ENCODE results near the gene CFAP46. TPM values are rescaled to one million over a fixed set of nuclear protein-coding genes. Genes with fewer than 3 reads are reported as not detected.

CFAP46 gene
- total RNA-seq, 4 donors from 2014 or later, result not detected

DNA sequence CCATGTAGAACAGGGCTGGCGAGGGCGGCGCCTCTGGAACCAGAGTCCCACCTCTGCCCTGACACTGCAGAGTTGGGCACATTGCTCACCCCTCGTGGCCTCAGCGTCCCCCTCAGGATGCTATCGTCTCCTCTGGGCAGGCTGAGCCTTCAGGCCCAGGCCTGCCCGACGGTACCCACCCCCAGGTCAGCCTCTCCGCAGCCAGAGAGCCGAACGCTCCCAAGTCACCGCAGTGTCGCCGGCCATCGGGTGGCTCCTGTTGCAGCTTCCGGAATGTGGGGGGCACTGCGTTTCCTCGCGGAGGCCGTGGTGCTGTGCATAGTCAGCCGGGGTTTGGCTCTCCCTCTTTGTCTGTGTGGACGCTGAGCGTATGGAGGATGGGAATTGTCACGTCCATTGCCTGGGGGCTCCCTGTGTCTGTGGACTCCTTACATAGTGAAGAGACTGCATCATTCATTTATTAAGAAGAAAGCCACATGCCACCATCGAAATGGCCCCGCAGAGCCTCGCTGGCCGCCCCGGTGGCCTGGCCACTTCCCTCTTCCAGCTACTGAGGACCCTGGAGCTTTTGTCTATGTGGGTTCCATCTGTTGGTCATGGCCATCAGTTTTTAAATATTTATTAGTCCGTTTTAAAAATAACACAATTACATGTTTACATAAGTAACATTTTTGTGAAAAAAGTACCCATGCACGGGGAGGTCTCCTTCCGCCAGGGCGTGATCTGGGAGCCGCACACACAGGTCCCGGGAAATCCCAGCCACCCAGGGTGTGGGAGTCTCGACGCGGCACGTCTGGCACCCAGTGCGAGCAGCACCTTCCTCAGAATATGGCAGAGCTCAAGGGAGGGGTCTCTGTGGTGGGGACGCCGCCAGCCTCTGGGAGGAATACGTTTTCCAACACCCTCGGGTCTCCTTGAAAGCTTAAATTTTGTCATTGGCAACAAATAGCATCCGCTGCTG, 172.0 kb downstream of the CFAP46 start:
- Histone ChIP-seq H3K9me3 (no peaks in the 10 kb centered on the region), H3K36me3 (peaks cover 0 to 16% (median 0%) of the 10 kb centered on the region in 3 donors)

DNA sequence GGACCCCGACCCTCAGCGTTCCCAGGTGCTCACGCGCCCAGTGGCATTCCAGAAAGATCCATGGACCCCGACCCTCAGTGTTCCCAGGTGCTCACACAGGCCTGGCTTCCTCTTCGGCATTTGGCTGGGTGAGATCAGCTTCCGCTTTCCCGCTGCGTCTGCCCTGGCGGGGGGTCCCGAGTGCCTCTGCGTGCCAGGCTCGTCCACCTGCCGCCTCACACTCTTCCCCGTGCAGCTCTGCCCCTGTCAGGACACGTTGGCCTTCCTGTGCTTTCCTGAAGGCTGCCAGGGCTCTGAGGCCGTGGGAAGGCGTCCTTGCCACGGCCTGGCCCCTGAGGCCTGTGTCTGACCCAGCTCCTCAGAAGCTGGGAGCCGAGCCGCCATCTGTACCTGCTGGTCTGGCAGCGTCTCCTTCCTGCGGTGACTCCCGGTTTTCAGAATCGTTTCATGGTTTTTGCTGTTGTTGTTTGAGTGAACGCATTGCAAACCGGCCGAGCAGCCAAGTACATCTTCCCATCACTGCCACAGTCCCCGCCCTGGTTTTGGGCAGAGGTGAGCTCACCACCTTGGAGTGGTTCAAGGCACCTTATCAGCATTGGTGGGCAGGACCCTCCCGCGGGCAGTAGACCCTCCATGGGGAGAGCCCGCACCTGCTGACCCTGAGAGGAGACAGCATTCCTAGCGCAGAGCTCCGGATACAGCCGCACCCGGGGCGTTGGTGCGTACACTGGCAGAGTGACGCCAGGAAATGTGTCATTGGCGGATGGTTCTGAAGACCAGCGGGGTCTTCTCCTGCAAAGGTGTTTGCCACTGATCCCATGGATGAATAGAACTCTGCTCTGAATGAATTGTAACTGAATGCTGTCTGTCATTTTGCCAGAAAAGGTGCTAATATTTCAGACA, 173.8 kb downstream of the CFAP46 start:
- Histone ChIP-seq H3K36me3 (peaks cover 0 to 16% (median 0%) of the 10 kb centered on the region in 3 donors), H3K9me3 (no peaks in the 10 kb centered on the region), H3K27ac (no peak overlapping the region), H3K4me3 (no peak overlapping the region), H3K27me3 (no peaks in the 10 kb centered on the region), H3K4me1 (no peaks in the 10 kb centered on the region)
- no peak for DNase-seq
- no peak for TF ChIP-seq POLR2A (IDR thresholded peaks at IDR 0.05)
- TF ChIP-seq, protein P1, sequence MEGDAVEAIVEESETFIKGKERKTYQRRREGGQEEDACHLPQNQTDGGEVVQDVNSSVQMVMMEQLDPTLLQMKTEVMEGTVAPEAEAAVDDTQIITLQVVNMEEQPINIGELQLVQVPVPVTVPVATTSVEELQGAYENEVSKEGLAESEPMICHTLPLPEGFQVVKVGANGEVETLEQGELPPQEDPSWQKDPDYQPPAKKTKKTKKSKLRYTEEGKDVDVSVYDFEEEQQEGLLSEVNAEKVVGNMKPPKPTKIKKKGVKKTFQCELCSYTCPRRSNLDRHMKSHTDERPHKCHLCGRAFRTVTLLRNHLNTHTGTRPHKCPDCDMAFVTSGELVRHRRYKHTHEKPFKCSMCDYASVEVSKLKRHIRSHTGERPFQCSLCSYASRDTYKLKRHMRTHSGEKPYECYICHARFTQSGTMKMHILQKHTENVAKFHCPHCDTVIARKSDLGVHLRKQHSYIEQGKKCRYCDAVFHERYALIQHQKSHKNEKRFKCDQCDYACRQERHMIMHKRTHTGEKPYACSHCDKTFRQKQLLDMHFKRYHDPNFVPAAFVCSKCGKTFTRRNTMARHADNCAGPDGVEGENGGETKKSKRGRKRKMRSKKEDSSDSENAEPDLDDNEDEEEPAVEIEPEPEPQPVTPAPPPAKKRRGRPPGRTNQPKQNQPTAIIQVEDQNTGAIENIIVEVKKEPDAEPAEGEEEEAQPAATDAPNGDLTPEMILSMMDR (IDR thresholded peaks at IDR 0.05), result no peak

More for the DNA sequence above, 172.0 kb downstream of the CFAP46 start:
- H3K27ac ChIP-seq, result no peak overlapping the region
- H3K27me3 ChIP-seq, result no peaks in the 10 kb centered on the region
- no peak for DNase-seq
- H3K4me1 ChIP-seq, result no peaks in the 10 kb centered on the region
- TF ChIP-seq POLR2A (IDR thresholded peaks at IDR 0.05), result no peak
- TF ChIP-seq, protein P1 (IDR thresholded peaks at IDR 0.05), result no peak
- H3K4me3 ChIP-seq, result no peak overlapping the region

DNA sequence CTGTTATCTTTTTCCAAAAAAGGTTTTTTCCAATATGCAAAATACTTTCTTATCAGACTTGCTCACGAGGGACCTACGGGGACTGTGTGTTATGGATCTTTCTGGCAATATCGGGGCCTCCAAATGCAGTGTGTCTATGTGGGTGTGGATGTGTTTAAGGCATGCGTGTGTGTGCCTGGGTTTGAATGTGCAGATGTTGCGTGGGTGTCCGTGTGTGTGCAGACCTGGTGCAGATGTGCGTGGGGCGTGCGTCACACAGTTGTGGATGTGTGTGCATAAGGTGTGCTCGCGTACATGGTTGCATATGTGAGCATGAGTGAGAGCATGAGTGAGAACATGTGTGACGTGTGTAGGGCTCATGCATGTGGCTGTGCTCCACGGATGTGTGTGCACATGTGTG, 176.1 kb downstream of the CFAP46 start:
- Histone ChIP-seq H3K4me3 (no peak overlapping the region), H3K27me3 (no peaks in the 10 kb centered on the region), H3K9me3 (no peaks in the 10 kb centered on the region), H3K36me3 (peaks cover 0 to 13% (median 0%) of the 10 kb centered on the region in 3 donors), H3K27ac (no peak overlapping the region), H3K4me1 (no peaks in the 10 kb centered on the region)
- no peak for TF ChIP-seq POLR2A (IDR thresholded peaks at IDR 0.05)
- DNase-seq, result no peak

DNA sequence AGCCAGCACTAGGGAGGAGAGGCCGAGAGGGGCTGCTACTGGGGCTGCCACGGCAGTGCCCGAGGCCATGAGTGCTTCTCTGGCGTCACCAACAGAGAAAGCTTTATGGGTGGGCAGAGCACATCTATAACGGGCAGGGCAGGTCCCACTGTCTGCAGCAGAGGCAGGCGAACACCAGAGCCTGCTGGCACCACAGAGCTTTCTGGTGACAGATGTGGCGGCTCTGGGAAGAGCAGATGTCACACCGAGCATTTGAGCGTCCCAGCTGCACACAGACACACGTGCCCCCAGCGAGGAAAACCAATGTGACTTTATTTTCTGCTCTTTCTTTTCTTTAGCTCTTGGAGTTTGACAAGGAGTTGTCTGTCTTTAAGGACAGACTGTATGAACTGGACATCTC, 176.9 kb downstream of the CFAP46 start:
- no peaks in the 10 kb centered on the region for H3K27me3 ChIP-seq
- peaks cover 0 to 12% (median 0%) of the 10 kb centered on the region in 3 donors for H3K36me3 ChIP-seq

DNA sequence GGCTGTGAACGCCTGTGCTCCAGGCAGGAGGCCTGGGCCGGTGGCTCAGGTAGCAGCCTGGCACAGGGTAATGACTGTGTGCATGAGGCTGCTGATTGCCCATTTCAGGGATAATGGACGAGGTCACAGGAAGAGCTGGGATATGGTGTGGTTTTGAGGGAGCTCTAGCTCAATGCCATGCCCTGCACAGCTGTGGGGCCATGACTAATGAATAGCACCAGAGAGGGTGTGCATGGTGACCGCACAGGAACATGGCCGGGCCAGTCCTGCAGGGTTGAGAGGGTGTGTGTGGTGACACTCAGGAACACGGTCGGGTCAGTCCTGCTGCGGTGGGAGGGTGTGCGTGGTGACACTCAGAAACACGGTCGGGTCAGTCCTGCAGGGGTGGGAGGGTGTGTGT, 178.3 kb downstream of the CFAP46 start:
- H3K27ac ChIP-seq, result no peak overlapping the region
- no peaks in the 10 kb centered on the region for H3K27me3 ChIP-seq
- H3K9me3 ChIP-seq, result no peaks in the 10 kb centered on the region
- no peaks in the 10 kb centered on the region for H3K4me1 ChIP-seq
- no peak for DNase-seq
- TF ChIP-seq, protein P1 (IDR thresholded peaks at IDR 0.05), result no peak
- TF ChIP-seq POLR2A (IDR thresholded peaks at IDR 0.05), result no peak
- peaks cover 0 to 17% (median 0%) of the 10 kb centered on the region in 3 donors for H3K36me3 ChIP-seq
- H3K4me3 ChIP-seq, result no peak overlapping the region

More for the DNA sequence above, 176.9 kb downstream of the CFAP46 start:
- Histone ChIP-seq H3K4me1 (no peaks in the 10 kb centered on the region), H3K9me3 (no peaks in the 10 kb centered on the region), H3K27ac (no peak overlapping the region), H3K4me3 (no peak overlapping the region)
- no peak for DNase-seq
- TF ChIP-seq, protein P1 (IDR thresholded peaks at IDR 0.05), result no peak
- TF ChIP-seq POLR2A (IDR thresholded peaks at IDR 0.05), result no peak

Measured in Peyer's patch (tissue), 4 donors.